Measurements from ENCODE around the gene PDE7B. TPM values are rescaled to one million over a fixed set of nuclear protein-coding genes. Genes with fewer than 3 reads are reported as not detected.

Gene PDE7B
- total RNA-seq, 1 donor from 2014 or later: 13.6 TPM

DNA sequence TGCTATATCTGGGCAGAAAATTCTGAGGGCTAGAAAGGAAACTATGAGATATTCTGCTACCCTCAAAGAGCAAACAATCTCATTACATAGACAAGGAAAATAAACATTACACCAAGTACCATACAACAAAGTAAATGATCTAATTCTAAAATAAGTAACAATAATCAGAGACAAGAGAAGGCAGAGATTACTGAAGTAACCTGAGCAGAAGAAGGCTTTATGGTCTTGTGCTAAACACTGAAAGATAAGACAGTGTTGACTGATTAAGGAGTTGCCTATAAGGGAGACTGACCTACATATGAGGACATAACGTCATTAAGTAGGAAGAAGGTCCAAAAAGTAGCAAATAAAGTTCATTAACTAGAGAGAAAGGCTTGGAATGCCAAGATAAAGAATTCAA, 264.4 kb downstream of the PDE7B start:
- no peak overlapping the region for H3K4me3 ChIP-seq (ENCODE audit: low read length in 3 of 3)
- peaks cover 0 to 2% (median 0%) of the 10 kb centered on the region in 3 donors for H3K36me3 ChIP-seq (ENCODE audit: control insufficient read depth in 3 of 3, insufficient read depth in 3 of 3, low read length in 3 of 3)
- no peak overlapping the region for H3K27ac ChIP-seq (ENCODE audit: low read depth, low read length)
- H3K9ac ChIP-seq (ENCODE audit: low read depth in 1 of 3, low read length in 3 of 3): no peak overlapping the region
- no peaks in the 10 kb centered on the region for H3K27me3 ChIP-seq (ENCODE audit: control insufficient read depth in 3 of 3, insufficient read depth in 3 of 3, low read length in 3 of 3)
- no peaks in the 10 kb centered on the region for H3K9me3 ChIP-seq (ENCODE audit: control insufficient read depth in 3 of 3, low read length in 3 of 3)
- peaks cover 0 to 6% (median 3%) of the 10 kb centered on the region in 3 donors for H3K4me1 ChIP-seq (ENCODE audit: control insufficient read depth in 3 of 3, insufficient read depth in 3 of 3, low read length in 3 of 3)

DNA sequence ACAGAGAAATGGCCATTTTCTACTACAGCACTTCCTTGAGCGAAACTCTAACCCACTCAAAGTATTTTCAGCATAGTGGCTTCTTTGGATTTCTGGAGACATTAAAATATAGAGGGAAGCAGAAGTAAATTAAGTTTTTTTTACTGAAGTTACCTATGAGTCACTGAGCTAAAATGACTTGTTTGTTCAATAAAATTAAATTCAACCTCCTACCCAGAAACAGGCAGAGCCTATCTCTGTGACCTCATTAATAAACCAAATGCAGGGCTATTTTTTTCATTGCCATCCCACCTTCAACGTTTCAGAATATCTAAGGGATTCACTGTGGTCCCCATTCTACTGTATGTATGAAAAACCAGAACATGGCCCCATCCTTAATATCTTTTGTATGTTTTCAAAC, 265.6 kb downstream of the PDE7B start:
- H3K27me3 ChIP-seq (ENCODE audit: control insufficient read depth in 3 of 3, insufficient read depth in 3 of 3, low read length in 3 of 3): no peaks in the 10 kb centered on the region
- no peak overlapping the region for H3K4me3 ChIP-seq (ENCODE audit: low read length in 3 of 3)
- H3K4me1 ChIP-seq (ENCODE audit: control insufficient read depth in 3 of 3, insufficient read depth in 3 of 3, low read length in 3 of 3): peaks cover 0 to 6% (median 3%) of the 10 kb centered on the region in 3 donors
- no peaks in the 10 kb centered on the region for H3K9me3 ChIP-seq (ENCODE audit: control insufficient read depth in 3 of 3, low read length in 3 of 3)
- peaks cover 0 to 2% (median 0%) of the 10 kb centered on the region in 3 donors for H3K36me3 ChIP-seq (ENCODE audit: control insufficient read depth in 3 of 3, insufficient read depth in 3 of 3, low read length in 3 of 3)
- no peak overlapping the region for H3K27ac ChIP-seq (ENCODE audit: low read depth, low read length)
- no peak overlapping the region for H3K9ac ChIP-seq (ENCODE audit: low read depth in 1 of 3, low read length in 3 of 3)

GRCh38 chr6:136118787-136119186, 267.3 kb downstream of the PDE7B start:
- Histone ChIP-seq H3K36me3 (ENCODE audit: control insufficient read depth in 3 of 3, insufficient read depth in 3 of 3, low read length in 3 of 3) (peaks cover 0 to 2% (median 0%) of the 10 kb centered on the region in 3 donors), H3K27ac (ENCODE audit: low read depth, low read length) (no peak overlapping the region), H3K4me3 (ENCODE audit: low read length in 3 of 3) (no peak overlapping the region), H3K4me1 (ENCODE audit: control insufficient read depth in 3 of 3, insufficient read depth in 3 of 3, low read length in 3 of 3) (peaks cover 0 to 5% (median 3%) of the 10 kb centered on the region in 3 donors), H3K9ac (ENCODE audit: low read depth in 1 of 3, low read length in 3 of 3) (no peak overlapping the region), H3K9me3 (ENCODE audit: control insufficient read depth in 3 of 3, low read length in 3 of 3) (no peaks in the 10 kb centered on the region), H3K27me3 (ENCODE audit: control insufficient read depth in 3 of 3, insufficient read depth in 3 of 3, low read length in 3 of 3) (no peaks in the 10 kb centered on the region)

GRCh38 chr6:136123468-136123867, 272.0 kb downstream of the PDE7B start:
- Histone ChIP-seq H3K27me3 (ENCODE audit: control insufficient read depth in 3 of 3, insufficient read depth in 3 of 3, low read length in 3 of 3) (no peaks in the 10 kb centered on the region), H3K9ac (ENCODE audit: low read depth in 1 of 3, low read length in 3 of 3) (no peak overlapping the region), H3K4me1 (ENCODE audit: control insufficient read depth in 3 of 3, insufficient read depth in 3 of 3, low read length in 3 of 3) (peaks cover 0 to 4% (median 4%) of the 10 kb centered on the region in 3 donors), H3K27ac (ENCODE audit: low read depth, low read length) (no peak overlapping the region), H3K9me3 (ENCODE audit: control insufficient read depth in 3 of 3, low read length in 3 of 3) (no peaks in the 10 kb centered on the region), H3K4me3 (ENCODE audit: low read length in 3 of 3) (no peak overlapping the region), H3K36me3 (ENCODE audit: control insufficient read depth in 3 of 3, insufficient read depth in 3 of 3, low read length in 3 of 3) (no peaks in the 10 kb centered on the region)

DNA sequence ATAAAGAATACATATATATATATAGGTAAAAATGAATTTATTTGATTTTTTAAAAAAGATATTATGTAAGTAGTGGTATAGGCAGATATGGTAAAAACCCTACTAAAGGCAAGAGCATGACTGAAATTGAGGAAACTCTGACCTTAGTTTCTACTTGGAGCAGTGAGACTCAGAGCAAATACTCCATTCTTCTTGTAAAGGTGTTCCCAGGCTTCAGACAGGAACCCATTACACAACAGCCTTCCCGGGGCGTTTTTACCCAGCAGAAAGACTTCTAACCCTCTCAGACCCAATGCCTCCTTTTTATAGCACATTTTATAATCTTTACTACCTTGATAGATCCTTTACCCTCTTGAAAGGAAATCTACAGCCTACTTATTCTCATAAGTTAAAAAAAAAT, 274.1 kb downstream of the PDE7B start:
- H3K9ac ChIP-seq (ENCODE audit: low read depth in 1 of 3, low read length in 3 of 3): no peak overlapping the region
- H3K4me1 ChIP-seq (ENCODE audit: control insufficient read depth in 3 of 3, insufficient read depth in 3 of 3, low read length in 3 of 3): peaks cover 0 to 4% (median 4%) of the 10 kb centered on the region in 3 donors
- H3K4me3 ChIP-seq (ENCODE audit: low read length in 3 of 3): no peak overlapping the region
- H3K36me3 ChIP-seq (ENCODE audit: control insufficient read depth in 3 of 3, insufficient read depth in 3 of 3, low read length in 3 of 3): no peaks in the 10 kb centered on the region
- H3K9me3 ChIP-seq (ENCODE audit: control insufficient read depth in 3 of 3, low read length in 3 of 3): no peaks in the 10 kb centered on the region
- no peaks in the 10 kb centered on the region for H3K27me3 ChIP-seq (ENCODE audit: control insufficient read depth in 3 of 3, insufficient read depth in 3 of 3, low read length in 3 of 3)
- no peak overlapping the region for H3K27ac ChIP-seq (ENCODE audit: low read depth, low read length)

DNA sequence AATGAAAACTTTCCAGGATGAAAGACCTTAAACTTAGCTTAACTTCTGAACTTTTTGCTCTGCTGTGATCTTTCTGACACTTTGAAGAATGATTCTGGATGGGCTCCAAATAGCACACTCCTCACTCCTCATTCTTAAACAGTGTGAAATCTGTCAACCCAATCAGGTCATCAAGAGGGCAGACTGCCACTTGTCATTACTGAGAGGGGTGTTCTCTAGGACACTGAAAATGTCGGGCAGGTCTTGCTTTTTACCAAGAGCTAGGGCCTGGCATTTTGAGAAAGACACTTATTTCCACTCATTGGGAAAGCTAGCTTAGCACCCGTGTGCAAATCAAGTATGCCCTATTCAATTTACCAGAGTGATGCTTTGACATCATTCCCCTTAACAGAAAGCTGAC, 276.4 kb downstream of the PDE7B start:
- Histone ChIP-seq H3K9me3 (ENCODE audit: control insufficient read depth in 3 of 3, low read length in 3 of 3) (no peaks in the 10 kb centered on the region), H3K36me3 (ENCODE audit: control insufficient read depth in 3 of 3, insufficient read depth in 3 of 3, low read length in 3 of 3) (no peaks in the 10 kb centered on the region), H3K27me3 (ENCODE audit: control insufficient read depth in 3 of 3, insufficient read depth in 3 of 3, low read length in 3 of 3) (no peaks in the 10 kb centered on the region), H3K4me1 (ENCODE audit: control insufficient read depth in 3 of 3, insufficient read depth in 3 of 3, low read length in 3 of 3) (peaks cover 0 to 4% (median 4%) of the 10 kb centered on the region in 3 donors), H3K27ac (ENCODE audit: low read depth, low read length) (no peak overlapping the region), H3K9ac (ENCODE audit: low read depth in 1 of 3, low read length in 3 of 3) (no peak overlapping the region), H3K4me3 (ENCODE audit: low read length in 3 of 3) (no peak overlapping the region)

- H3K4me3 ChIP-seq (ENCODE audit: low read length in 3 of 3): no peak overlapping the region
- H3K9ac ChIP-seq (ENCODE audit: low read depth in 1 of 3, low read length in 3 of 3): no peak overlapping the region
- peaks cover 0 to 4% (median 4%) of the 10 kb centered on the region in 3 donors for H3K4me1 ChIP-seq (ENCODE audit: control insufficient read depth in 3 of 3, insufficient read depth in 3 of 3, low read length in 3 of 3)
- no peak overlapping the region for H3K27ac ChIP-seq (ENCODE audit: low read depth, low read length)
- no peaks in the 10 kb centered on the region for H3K9me3 ChIP-seq (ENCODE audit: control insufficient read depth in 3 of 3, low read length in 3 of 3)
- no peaks in the 10 kb centered on the region for H3K36me3 ChIP-seq (ENCODE audit: control insufficient read depth in 3 of 3, insufficient read depth in 3 of 3, low read length in 3 of 3)
- H3K27me3 ChIP-seq (ENCODE audit: control insufficient read depth in 3 of 3, insufficient read depth in 3 of 3, low read length in 3 of 3): no peaks in the 10 kb centered on the region
Measured at GRCh38 chr6:136129365-136129764, 277.9 kb downstream of the PDE7B start.

DNA sequence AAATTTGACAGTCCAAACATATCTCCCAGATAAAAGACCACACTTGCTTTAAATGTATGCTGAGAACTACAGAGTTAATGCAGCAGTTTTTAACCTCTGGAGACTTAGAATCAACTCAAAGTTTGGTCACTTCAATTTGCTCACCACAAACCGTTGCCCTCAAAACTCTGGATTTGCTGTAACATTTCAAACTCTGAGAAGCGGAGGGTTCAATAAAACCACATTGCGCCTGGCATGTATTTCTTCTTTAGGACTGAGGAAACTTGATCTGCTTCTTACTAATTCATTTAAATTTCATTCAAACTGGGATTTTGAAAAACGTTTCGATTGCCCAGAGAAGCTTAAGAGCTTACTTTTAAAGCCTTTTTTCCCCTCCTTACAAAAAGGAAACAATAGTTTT, 282.8 kb downstream of the PDE7B start:
- Histone ChIP-seq H3K4me1 (ENCODE audit: control insufficient read depth in 3 of 3, insufficient read depth in 3 of 3, low read length in 3 of 3) (no peaks in the 10 kb centered on the region), H3K36me3 (ENCODE audit: control insufficient read depth in 3 of 3, insufficient read depth in 3 of 3, low read length in 3 of 3) (no peaks in the 10 kb centered on the region), H3K9me3 (ENCODE audit: control insufficient read depth in 3 of 3, low read length in 3 of 3) (no peaks in the 10 kb centered on the region), H3K9ac (ENCODE audit: low read depth in 1 of 3, low read length in 3 of 3) (no peak overlapping the region), H3K27me3 (ENCODE audit: control insufficient read depth in 3 of 3, insufficient read depth in 3 of 3, low read length in 3 of 3) (no peaks in the 10 kb centered on the region), H3K27ac (ENCODE audit: low read depth, low read length) (no peak overlapping the region), H3K4me3 (ENCODE audit: low read length in 3 of 3) (no peak overlapping the region)

DNA sequence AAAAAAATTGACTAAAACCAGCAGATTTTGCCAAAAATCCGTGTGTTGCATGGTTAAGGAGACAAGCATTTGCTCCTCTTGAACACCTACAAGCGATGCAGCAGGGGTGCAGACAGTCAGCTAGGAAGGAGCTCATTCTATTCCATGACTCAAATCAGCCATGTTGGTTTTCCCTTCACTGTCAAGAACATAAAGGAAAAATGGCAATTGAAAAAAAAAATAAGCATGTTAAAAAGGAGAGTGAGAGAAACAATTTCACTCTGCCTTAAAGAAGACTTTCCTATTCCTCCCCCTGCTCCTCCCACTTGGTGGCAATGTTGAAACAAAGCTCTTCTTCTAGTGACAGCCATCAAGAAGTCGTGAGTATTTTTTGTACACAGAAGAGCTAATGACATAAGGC, 283.2 kb downstream of the PDE7B start:
- Histone ChIP-seq H3K36me3 (ENCODE audit: control insufficient read depth in 3 of 3, insufficient read depth in 3 of 3, low read length in 3 of 3) (no peaks in the 10 kb centered on the region), H3K27ac (ENCODE audit: low read depth, low read length) (no peak overlapping the region), H3K9me3 (ENCODE audit: control insufficient read depth in 3 of 3, low read length in 3 of 3) (no peaks in the 10 kb centered on the region), H3K4me3 (ENCODE audit: low read length in 3 of 3) (no peak overlapping the region), H3K4me1 (ENCODE audit: control insufficient read depth in 3 of 3, insufficient read depth in 3 of 3, low read length in 3 of 3) (no peaks in the 10 kb centered on the region), H3K27me3 (ENCODE audit: control insufficient read depth in 3 of 3, insufficient read depth in 3 of 3, low read length in 3 of 3) (no peaks in the 10 kb centered on the region), H3K9ac (ENCODE audit: low read depth in 1 of 3, low read length in 3 of 3) (no peak overlapping the region)

- no peaks in the 10 kb centered on the region for H3K27me3 ChIP-seq (ENCODE audit: control insufficient read depth in 3 of 3, insufficient read depth in 3 of 3, low read length in 3 of 3)
- no peak overlapping the region for H3K4me3 ChIP-seq (ENCODE audit: low read length in 3 of 3)
- no peaks in the 10 kb centered on the region for H3K4me1 ChIP-seq (ENCODE audit: control insufficient read depth in 3 of 3, insufficient read depth in 3 of 3, low read length in 3 of 3)
- no peak overlapping the region for H3K9ac ChIP-seq (ENCODE audit: low read depth in 1 of 3, low read length in 3 of 3)
- H3K27ac ChIP-seq (ENCODE audit: low read depth, low read length): no peak overlapping the region
- H3K36me3 ChIP-seq (ENCODE audit: control insufficient read depth in 3 of 3, insufficient read depth in 3 of 3, low read length in 3 of 3): no peaks in the 10 kb centered on the region
- no peaks in the 10 kb centered on the region for H3K9me3 ChIP-seq (ENCODE audit: control insufficient read depth in 3 of 3, low read length in 3 of 3)
Measured at GRCh38 chr6:136136274-136136673, 284.8 kb downstream of the PDE7B start.
